GM18868 (cell line): ENCODE results near the gene RAVER2.
"Not testable (repeated sequence)": the region's sequence is repeated elsewhere in the genome, so short reads cannot be mapped to it uniquely, and the experiment has no call there.

Experiments
- ATAC-seq: cut with Tn5 transposase; IDR thresholded peaks from one replicate; pipeline ENCODE4 v1.9.1; 2021; ENCODE audit warnings: mild to moderate bottlenecking, moderate library complexity; ENCODE audit not compliant: unreplicated experiment

The RAVER2 gene

GRCh38 chr1:64745986-64746940 is 1.4 kb downstream of the RAVER2 start:
- ATAC-seq, result no peak

GRCh38 chr1:64748222-64748621 is 3.3 kb downstream of the RAVER2 start:
- no peak for ATAC-seq

DNA sequence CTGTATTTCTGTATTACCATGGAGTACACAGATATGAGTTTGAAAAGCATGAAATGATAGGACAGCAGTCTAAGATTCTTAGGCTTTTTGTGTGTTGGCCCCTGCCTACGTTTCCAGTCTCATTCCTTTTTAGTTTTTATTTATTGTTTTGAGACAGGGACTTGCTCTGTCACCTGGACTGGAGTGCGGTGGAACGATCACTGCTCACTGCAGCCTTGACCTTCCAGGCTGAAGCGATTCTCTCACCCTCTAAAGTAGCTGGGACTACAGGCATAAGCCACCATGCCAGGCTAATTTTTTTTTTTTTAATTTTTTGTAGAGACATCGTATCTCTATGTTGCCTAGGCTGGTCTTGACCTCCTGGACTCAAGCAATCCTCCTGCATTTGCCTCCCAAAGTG is 3.8 kb downstream of the RAVER2 start:
- no peak for ATAC-seq

- ATAC-seq, result no peak
These were observed 5.2 kb downstream of the RAVER2 start for GRCh38 chr1:64750092-64750491.

- no peak for ATAC-seq
These were observed 6.0 kb downstream of the RAVER2 start for GRCh38 chr1:64750875-64751274.

DNA sequence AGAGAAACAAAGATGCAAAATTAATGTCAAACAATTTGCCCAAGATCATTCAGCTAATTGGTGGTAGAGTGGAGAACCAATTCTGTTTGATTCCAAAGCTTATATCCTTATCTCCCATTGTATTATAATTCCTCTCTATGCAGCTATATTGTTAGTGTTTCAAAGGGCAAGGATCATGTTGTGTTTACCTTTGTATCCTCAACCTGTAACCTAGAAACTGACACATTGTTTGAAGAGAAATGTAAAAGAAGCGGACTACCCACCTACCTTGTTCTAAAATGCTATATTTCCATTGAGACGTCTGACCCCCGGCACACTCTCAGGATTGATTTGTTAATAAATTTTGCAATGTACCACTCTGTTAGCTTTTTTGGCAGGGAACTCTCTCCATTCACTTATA is 9.3 kb downstream of the RAVER2 start:
- ATAC-seq, result no peak

- ATAC-seq, result no peak
These were observed 10.5 kb downstream of the RAVER2 start for GRCh38 chr1:64755361-64755760.

DNA sequence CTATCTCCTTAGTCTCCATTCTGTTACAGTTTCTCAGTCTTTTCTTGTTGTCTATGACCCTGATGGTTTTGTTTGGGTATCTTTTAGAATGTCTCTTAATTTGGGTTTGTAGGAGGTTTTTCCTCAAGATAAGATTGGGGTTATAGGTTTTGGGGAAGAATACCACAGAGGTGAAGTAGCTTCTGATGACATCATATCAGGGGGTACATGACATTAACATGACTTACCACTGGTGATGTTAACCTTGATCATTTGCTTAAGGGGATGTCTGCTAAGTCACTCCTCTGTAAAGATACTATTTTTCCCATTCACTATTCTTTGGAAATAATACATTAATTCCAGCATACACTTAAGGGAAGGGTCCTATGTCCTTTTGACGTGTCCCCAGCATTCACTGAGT is 11.9 kb downstream of the RAVER2 start:
- no peak for ATAC-seq

DNA sequence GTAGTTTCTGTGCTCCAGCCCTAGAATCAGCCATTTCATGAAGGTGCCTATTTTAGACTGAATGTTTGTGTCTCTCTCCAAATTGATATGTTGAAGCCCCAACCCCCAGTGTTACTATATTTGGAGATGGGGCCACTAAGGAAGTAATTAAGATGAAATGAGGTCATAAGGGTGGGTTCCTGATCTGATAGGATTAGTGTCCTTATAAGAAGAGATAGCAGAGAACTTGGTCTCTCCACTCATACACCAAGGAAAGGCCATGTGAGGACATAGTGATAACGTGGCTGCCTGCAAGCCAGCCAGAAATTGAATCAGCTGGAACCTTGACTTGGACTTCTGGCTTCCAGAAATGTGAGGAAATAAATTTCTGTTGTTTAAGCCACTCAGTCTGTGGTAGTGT is 12.3 kb downstream of the RAVER2 start:
- no peak for ATAC-seq

DNA sequence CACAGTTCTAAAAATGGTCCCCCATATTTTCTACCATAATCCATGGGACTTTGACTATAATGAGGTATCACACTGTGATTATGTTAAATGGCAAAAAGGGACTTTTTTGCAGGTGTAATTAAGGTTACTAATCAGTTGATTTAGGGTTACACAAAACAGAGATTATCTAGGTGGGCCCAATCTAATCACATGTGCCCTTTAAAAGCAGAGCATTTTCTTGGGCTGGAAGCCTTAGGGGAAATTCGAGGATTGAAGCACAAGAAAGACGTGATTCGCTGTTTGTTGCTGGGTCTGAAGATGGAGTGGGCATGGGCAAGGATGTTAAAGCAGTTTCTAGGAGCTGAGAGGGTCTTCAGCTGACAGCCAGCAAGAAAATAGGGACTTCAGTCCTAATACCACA is 13.4 kb downstream of the RAVER2 start:
- no peak for ATAC-seq

DNA sequence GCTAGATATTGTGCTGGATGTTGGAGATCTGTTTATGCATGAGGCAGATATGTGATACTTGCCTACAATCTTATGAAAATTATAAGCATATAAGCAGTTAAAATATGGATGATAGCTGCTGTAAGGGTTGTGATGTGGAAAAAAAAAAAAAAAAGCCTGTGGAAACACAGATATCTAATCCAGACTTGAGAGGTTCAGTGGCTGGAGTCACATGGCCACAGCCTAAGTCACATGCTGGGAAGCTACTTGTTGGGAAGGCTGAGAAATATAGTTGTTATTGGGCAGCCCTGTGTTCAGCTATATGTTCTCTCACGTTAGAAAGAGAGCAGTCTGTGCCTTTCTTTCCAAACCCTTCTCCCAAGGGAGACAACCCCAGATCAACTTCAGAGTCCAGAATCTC is 15.1 kb downstream of the RAVER2 start:
- no peak for ATAC-seq

GRCh38 chr1:64765012-64765411 is 20.1 kb downstream of the RAVER2 start:
- ATAC-seq, result no peak

DNA sequence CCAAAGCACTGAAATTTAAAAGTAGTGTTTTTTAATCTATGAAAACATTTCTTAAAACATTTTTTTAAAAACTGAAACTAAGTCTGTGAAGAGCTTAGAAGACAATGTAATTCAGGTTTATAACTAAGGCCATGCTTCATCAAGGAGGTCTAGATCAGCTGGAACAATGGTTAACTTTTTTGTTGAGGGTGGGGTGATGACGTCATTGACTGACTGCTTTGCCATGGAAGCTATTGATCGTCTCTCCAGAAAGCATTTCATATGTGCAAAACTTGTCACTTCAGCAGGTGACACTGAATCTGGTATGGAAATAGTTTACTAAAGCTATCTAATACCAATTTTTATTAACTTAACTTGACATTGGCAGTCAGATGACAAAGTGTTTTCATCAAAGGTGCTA is 21.0 kb downstream of the RAVER2 start:
- ATAC-seq, result no peak

DNA sequence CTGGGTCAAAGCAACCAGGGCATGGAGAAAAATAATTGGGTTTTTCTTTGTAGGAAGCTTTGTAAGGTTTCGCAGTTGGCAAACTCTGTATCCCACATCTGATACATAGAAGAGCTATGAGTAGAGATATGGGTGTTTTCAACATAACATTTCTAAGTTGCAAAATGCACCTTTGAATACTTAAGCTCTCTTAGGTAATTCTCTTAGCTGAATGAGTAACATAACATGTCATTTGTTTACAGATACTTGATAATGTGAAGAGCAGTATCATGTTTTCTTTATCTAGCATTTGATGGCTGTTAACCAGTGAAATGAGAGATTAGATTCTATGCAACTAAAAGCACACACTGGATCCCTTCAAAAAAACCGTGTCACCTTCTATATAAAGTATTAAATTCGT is 21.6 kb downstream of the RAVER2 start:
- ATAC-seq, result no peak

DNA sequence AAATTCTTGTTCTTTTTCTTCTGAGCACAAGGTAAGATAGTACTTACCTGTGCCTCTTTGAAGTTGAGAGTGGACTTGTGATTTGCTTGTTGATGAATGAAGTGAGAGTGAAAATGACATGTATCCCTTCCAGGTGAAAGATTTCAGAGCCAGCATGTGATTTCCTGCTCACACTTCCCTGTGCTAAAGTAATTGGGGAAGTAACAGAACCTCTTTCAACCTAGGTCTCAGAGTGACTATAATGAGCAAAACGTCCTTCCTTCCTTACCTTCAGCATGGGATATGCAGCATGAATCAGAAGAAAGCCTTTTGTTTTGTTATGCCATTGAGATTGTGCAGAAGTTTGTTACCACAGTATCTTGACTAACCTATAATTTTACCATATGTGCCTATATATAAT is 24.6 kb downstream of the RAVER2 start:
- no peak for ATAC-seq

DNA sequence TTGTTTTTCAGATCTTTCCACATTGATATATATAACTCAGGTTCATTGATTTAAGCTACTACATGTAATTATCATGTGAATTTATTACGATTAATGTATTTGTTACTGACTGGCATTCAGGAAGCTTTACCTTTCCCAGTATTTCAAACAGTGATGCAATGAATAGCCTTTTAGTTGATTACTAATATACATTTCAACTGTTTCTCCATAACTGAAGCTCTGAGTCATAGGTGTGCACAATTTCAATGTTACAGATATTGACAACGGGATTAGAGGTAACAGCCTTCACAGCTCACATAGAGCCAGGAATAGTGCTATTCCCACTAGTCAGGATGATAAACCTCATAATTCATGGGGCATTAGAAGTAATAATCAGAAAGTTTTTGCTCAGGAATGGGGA is 25.1 kb downstream of the RAVER2 start:
- ATAC-seq, result no peak

DNA sequence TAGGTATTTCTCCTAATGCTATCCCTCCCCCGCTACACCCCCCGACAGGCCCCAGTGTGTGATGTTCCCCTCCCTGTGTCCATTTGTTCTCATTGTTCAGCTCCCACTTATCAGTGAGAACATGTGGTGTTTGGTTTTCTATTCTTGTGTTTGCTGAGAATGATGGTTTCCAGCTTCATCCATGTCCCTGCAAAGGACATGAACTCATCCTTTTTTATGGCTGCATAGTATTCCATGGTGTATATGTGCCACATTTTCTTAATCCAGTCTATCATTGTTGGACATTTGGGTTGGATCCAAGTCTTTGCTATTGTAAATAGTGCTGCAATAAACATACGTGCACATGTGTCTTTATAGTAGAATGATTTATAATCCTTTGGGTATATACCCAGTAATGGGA is 28.4 kb downstream of the RAVER2 start:
- not testable (repeated sequence) for ATAC-seq

DNA sequence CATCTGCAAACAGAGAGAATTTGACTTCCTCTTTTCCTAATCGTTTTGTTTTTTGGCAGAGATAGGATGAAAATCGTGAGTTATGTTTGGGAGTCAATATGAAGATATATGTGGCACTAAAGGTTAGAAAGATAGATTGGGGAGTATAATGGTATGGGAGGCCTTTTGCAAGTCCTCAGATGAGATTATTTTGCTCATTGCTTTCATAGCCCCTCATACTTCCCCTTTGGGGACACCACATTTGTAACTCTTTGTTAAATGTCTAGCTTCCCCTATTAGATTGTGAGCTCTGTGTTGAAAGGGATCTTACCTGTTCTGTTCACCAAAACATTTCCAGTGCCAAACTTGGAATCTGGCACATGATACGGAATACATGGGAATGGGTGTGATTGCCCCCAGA is 30.2 kb downstream of the RAVER2 start:
- ATAC-seq, result no peak

- not testable (repeated sequence) for ATAC-seq
These were observed 37.2 kb downstream of the RAVER2 start for GRCh38 chr1:64782044-64782443.

GRCh38 chr1:64782848-64783247 is 38.0 kb downstream of the RAVER2 start:
- ATAC-seq, result not testable (repeated sequence)

DNA sequence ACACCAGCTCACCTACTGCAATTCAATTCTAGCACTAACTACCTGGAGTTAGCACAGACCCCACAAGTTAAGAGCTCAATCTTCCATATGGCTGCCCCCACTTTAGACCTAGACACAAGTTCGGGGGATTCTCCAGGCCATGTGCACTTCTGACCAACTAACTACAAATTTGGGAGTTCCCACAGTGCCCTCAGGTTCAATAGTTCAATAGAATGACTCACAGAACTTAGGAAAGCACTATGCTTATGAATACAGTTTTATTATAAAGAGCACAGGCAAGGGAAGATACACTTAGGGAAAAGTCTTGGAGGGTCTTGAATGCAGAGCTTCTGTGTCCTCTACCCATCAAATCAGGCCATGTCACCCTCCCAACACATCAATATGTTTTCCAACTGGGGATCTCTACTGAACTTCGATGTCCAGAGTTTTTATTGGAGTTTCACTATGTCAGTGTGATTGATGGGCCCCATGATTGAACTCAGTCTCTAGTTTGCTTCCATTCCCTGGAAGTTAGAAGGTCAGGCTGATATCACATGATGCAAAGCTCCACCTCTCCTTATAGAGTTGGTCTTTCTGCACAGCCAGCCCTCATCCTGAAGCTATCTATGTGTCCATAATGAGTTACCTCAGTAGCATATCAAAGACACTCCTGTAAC is 46.1 kb downstream of the RAVER2 start:
- ATAC-seq, result no peak

- ATAC-seq, result no peak
These were observed 54.0 kb downstream of the RAVER2 start for GRCh38 chr1:64798872-64799271.
